ENCODE measurements around the gene RAB34.

RAB34 gene

GRCh38 chr17:28689011-28689410, 28.7 kb downstream of the RAB34 start:
- no peak for DNase-seq (ENCODE audit: low spot score)
- in situ Hi-C loops (cut with MboI; ENCODE audit: low pct_unique_long_range_greater_than_20kb, low sequenced_read_pairs, unreplicated experiment): no loop called here
- TF ChIP-seq CTCF (IDR thresholded peaks at IDR 0.05; ENCODE audit: extremely low read depth, insufficient read depth, missing control alignments): no peak

GRCh38 chr17:28688481-28688880, 29.2 kb downstream of the RAB34 start:
- TF ChIP-seq CTCF (IDR thresholded peaks at IDR 0.05; ENCODE audit: extremely low read depth, insufficient read depth, missing control alignments): no peak

GRCh38 chr17:28686296-28686695, 31.4 kb downstream of the RAB34 start:
- in situ Hi-C loops (cut with MboI; ENCODE audit: low pct_unique_long_range_greater_than_20kb, low sequenced_read_pairs, unreplicated experiment): no loop called here
- no peak for DNase-seq (ENCODE audit: low spot score)
- no peak for TF ChIP-seq CTCF (IDR thresholded peaks at IDR 0.05; ENCODE audit: extremely low read depth, insufficient read depth, missing control alignments)

More at GRCh38 chr17:28688481-28688880, 29.2 kb downstream of the RAB34 start:
- no peak for DNase-seq (ENCODE audit: low spot score)
- in situ Hi-C loops (cut with MboI; ENCODE audit: low pct_unique_long_range_greater_than_20kb, low sequenced_read_pairs, unreplicated experiment): no loop called here

- no peak for TF ChIP-seq CTCF (IDR thresholded peaks at IDR 0.05; ENCODE audit: extremely low read depth, insufficient read depth, missing control alignments)
- DNase-seq (ENCODE audit: low spot score): no peak
- in situ Hi-C loops (cut with MboI; ENCODE audit: low pct_unique_long_range_greater_than_20kb, low sequenced_read_pairs, unreplicated experiment): no loop called here
Measured at GRCh38 chr17:28685366-28685765, 32.3 kb downstream of the RAB34 start.

- no peak for DNase-seq (ENCODE audit: low spot score)
- no peak for TF ChIP-seq CTCF (IDR thresholded peaks at IDR 0.05; ENCODE audit: extremely low read depth, insufficient read depth, missing control alignments)
- in situ Hi-C loops (cut with MboI; ENCODE audit: low pct_unique_long_range_greater_than_20kb, low sequenced_read_pairs, unreplicated experiment): no loop called here
Measured at GRCh38 chr17:28684963-28685362, 32.7 kb downstream of the RAB34 start.

GRCh38 chr17:28682655-28683054, 35.0 kb downstream of the RAB34 start:
- in situ Hi-C loops (cut with MboI; ENCODE audit: low pct_unique_long_range_greater_than_20kb, low sequenced_read_pairs, unreplicated experiment): no loop called here
- TF ChIP-seq CTCF (IDR thresholded peaks at IDR 0.05; ENCODE audit: extremely low read depth, insufficient read depth, missing control alignments): no peak
- DNase-seq (ENCODE audit: low spot score): no peak

GRCh38 chr17:28675980-28676379, 41.7 kb downstream of the RAB34 start:
- DNase-seq (ENCODE audit: low spot score): no peak
- in situ Hi-C loops (cut with MboI; ENCODE audit: low pct_unique_long_range_greater_than_20kb, low sequenced_read_pairs, unreplicated experiment): no loop called here

More at GRCh38 chr17:28675980-28676379, 41.7 kb downstream of the RAB34 start:
- TF ChIP-seq CTCF (IDR thresholded peaks at IDR 0.05; ENCODE audit: extremely low read depth, insufficient read depth, missing control alignments): peak; percentile 42

Data from GM13977 (cell line).